ENCODE data around the gene SSUH2. TPM values are rescaled to one million over a fixed set of nuclear protein-coding genes. Genes with fewer than 3 reads are reported as not detected.
A peak's percentile ranks its signal among the peaks of the same experiment; 100 is the strongest.

SSUH2 gene
- total and polyA plus RNA-seq, 2 of the 13 experiments (the other 11 are each of a cell fraction or from before 2014, with no cell fraction given), result 38.1 to 136 TPM

- TF ChIP-seq, protein P1, sequence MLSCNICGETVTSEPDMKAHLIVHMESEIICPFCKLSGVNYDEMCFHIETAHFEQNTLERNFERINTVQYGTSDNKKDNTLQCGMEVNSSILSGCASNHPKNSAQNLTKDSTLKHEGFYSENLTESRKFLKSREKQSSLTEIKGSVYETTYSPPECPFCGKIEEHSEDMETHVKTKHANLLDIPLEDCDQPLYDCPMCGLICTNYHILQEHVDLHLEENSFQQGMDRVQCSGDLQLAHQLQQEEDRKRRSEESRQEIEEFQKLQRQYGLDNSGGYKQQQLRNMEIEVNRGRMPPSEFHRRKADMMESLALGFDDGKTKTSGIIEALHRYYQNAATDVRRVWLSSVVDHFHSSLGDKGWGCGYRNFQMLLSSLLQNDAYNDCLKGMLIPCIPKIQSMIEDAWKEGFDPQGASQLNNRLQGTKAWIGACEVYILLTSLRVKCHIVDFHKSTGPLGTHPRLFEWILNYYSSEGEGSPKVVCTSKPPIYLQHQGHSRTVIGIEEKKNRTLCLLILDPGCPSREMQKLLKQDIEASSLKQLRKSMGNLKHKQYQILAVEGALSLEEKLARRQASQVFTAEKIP (CRISPR knock-in tag; IDR thresholded peaks at IDR 0.05; ENCODE audit: borderline replicate concordance), result no peak
- no peak for TF ChIP-seq ZNF333 (CRISPR knock-in tag; IDR thresholded peaks at IDR 0.05; ENCODE audit: borderline replicate concordance)
- TF ChIP-seq SAP130 (CRISPR knock-in tag; IDR thresholded peaks at IDR 0.05; ENCODE audit: low read depth), result peak; percentile 93
- no peak for TF ChIP-seq ADNP (CRISPR knock-in tag; IDR thresholded peaks at IDR 0.05)
- TF ChIP-seq ZNF432 (CRISPR knock-in tag; IDR thresholded peaks at IDR 0.05; ENCODE audit: borderline replicate concordance), result no peak
- TF ChIP-seq RFXANK (CRISPR knock-in tag; IDR thresholded peaks at IDR 0.05), result no peak
- TF ChIP-seq ZNF605 (CRISPR knock-in tag; IDR thresholded peaks at IDR 0.05), result peak; percentile 91
- no peak; the same call in 1 of the 2 replicates for TF ChIP-seq ZFY (CRISPR knock-in tag; IDR thresholded peaks at IDR 0.05)
- no peak for TF ChIP-seq ZBTB42 (CRISPR knock-in tag; IDR thresholded peaks at IDR 0.05)
- TF ChIP-seq HMGXB4 (CRISPR knock-in tag; IDR thresholded peaks at IDR 0.05; ENCODE audit: borderline replicate concordance in 1 of 2, low read depth in 1 of 2), result peak; percentile 61 to 83
- peak; percentile 59; the same call in 1 of the 2 replicates for TF ChIP-seq ZNF281 (CRISPR knock-in tag; IDR thresholded peaks at IDR 0.05; ENCODE audit: borderline replicate concordance)
- TF ChIP-seq ZFYVE20 (CRISPR knock-in tag; IDR thresholded peaks at IDR 0.05; ENCODE audit: borderline replicate concordance, low read depth), result no peak
- no peak for TF ChIP-seq TBP (CRISPR knock-in tag; IDR thresholded peaks at IDR 0.05)
- TF ChIP-seq SAFB2 (CRISPR knock-in tag; IDR thresholded peaks at IDR 0.05; ENCODE audit: borderline replicate concordance, low read depth), result peak; percentile 37; the same call in 1 of the 2 replicates
- TF ChIP-seq ZNF414 (CRISPR knock-in tag; IDR thresholded peaks at IDR 0.05), result no peak
- TF ChIP-seq, protein P2, sequence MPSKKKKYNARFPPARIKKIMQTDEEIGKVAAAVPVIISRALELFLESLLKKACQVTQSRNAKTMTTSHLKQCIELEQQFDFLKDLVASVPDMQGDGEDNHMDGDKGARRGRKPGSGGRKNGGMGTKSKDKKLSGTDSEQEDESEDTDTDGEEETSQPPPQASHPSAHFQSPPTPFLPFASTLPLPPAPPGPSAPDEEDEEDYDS (CRISPR knock-in tag; IDR thresholded peaks at IDR 0.05), result peak; percentile 91
- no peak for TF ChIP-seq JDP2 (CRISPR knock-in tag; IDR thresholded peaks at IDR 0.05; ENCODE audit: borderline replicate concordance)
- TF ChIP-seq, protein P3, sequence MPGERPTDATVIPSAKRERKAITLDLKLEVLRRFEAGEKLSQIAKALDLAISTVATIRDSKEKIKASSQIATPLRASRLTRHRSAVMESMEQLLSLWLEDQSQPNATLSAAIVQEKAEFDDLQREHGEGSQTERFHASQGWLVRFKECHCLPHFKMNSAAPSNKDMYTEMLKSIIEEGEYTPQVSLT (CRISPR knock-in tag; IDR thresholded peaks at IDR 0.05; ENCODE audit: borderline replicate concordance, low read depth), result no peak
- peak; percentile 53; the same call in 1 of the 2 replicates for TF ChIP-seq NKX3-1 (CRISPR knock-in tag; IDR thresholded peaks at IDR 0.05)
- no peak for TF ChIP-seq PAWR (CRISPR knock-in tag; IDR thresholded peaks at IDR 0.05; ENCODE audit: borderline replicate concordance)
Measured at GRCh38 chr3:8651418-8652323, 7.1 kb upstream of the SSUH2 start (continued).

Data from HepG2 (cell line).